IMR-90 (cell line): ENCODE data around the gene RUNX2. TPM values are rescaled to one million over a fixed set of nuclear protein-coding genes. Genes with fewer than 3 reads are reported as not detected.
A peak's percentile ranks its signal among the peaks of the same experiment; 100 is the strongest.

Source experiments
- ATAC-seq: fragments of 200-7000 bp; cut with Tn5 transposase; 2 replicates; pipeline ENCODE4 v1.9.1; 2020; ENCODE audit warnings: low read depth, mild to moderate bottlenecking, moderate library complexity
- BruUV-seq: library from RNA; stranded (reverse); fragments of 400-500 nt; replicated peaks from 2 replicates; lab custom pipeline; 2021; lab: Mats Ljungman, UMichigan
- CTCF ChIA-PET: fragments of 300-600 bp; formaldehyde crosslinking; extraction: SDS; loops from one replicate; lab custom pipeline; 2021; ENCODE audit warnings: antibody characterized with exemption; lab: Yijun Ruan, JAX
- POLR2A ChIA-PET: fragments of 300-600 bp; sonication (Branson Sonifier 250); formaldehyde crosslinking; loops from one replicate; lab custom pipeline; 2022; ENCODE audit warnings: antibody characterized with exemption; ENCODE audit not compliant: unreplicated experiment; lab: Charles Lee
- DNase-seq: peaks from one replicate; pipeline ENCODE4 v3.0.0; 2013
- H2AFZ ChIP-seq: replicated peaks from 2 replicates; pipeline ENCODE3; 2013; ENCODE audit warnings: low read length, mild to moderate bottlenecking; ENCODE audit not compliant: poor library complexity
- H2AK5ac ChIP-seq: 2 replicates; pipeline ENCODE4 v1.6.1; 2013; ENCODE audit warnings: low read depth, low read length, inconsistent platforms
- H2AK9ac ChIP-seq: replicated peaks from 2 replicates; pipeline ENCODE3; 2013; ENCODE audit warnings: mild to moderate bottlenecking, low read depth, low read length, moderate library complexity; ENCODE audit not compliant: poor library complexity
- H2BK120ac ChIP-seq: 2 replicates; pipeline ENCODE4 v1.6.1; 2013; ENCODE audit warnings: low read depth, low read length, inconsistent platforms
- H2BK15ac ChIP-seq: 3 replicates; pipeline ENCODE4 v1.6.1; 2013; ENCODE audit warnings: low read depth, low read length, inconsistent platforms
- H2BK20ac ChIP-seq: 2 replicates; pipeline ENCODE4 v1.6.1; 2013; ENCODE audit warnings: low read depth, mild to moderate bottlenecking, inconsistent platforms, low read length, moderate library complexity
- H2BK5ac ChIP-seq: 2 replicates; pipeline ENCODE4 v1.6.1; 2013; ENCODE audit warnings: mild to moderate bottlenecking, low read depth, low read length, inconsistent platforms; ENCODE audit not compliant: poor library complexity, severe bottlenecking
- H3K14ac ChIP-seq: replicated peaks from 2 replicates; pipeline ENCODE4 v1.6.1; 2013; ENCODE audit warnings: low read depth, low read length, inconsistent platforms
- H3K18ac ChIP-seq: 2 replicates; pipeline ENCODE4 v1.6.1; 2013; ENCODE audit warnings: low read depth, low read length, control low read depth
- H3K23ac ChIP-seq: 2 replicates; pipeline ENCODE4 v1.6.1; 2013; ENCODE audit warnings: low read depth, low read length, inconsistent platforms
- H3K27ac ChIP-seq: 2 replicates; pipeline ENCODE4 v1.5.1; 2013; ENCODE audit warnings: mild to moderate bottlenecking, control low read depth, low read length; ENCODE audit not compliant: insufficient read depth
- H3K27me3 ChIP-seq: 2 replicates; pipeline ENCODE4 v1.6.1; 2013; ENCODE audit warnings: low read length; ENCODE audit not compliant: control insufficient read depth, insufficient read depth
- H3K36me3 ChIP-seq: 2 replicates; pipeline ENCODE4 v1.6.1; 2013; ENCODE audit warnings: low read length, mixed read lengths; ENCODE audit not compliant: control insufficient read depth, insufficient read depth
- H3K4ac ChIP-seq: 2 replicates; pipeline ENCODE4 v1.6.1; 2013; ENCODE audit warnings: low read depth, low read length, inconsistent platforms
- H3K4me1 ChIP-seq: 2 replicates; pipeline ENCODE4 v1.6.1; 2013; ENCODE audit warnings: low read length, mixed read lengths; ENCODE audit not compliant: control insufficient read depth, insufficient read depth
- H3K4me2 ChIP-seq: 2 replicates; pipeline ENCODE4 v1.6.1; 2013; ENCODE audit warnings: low read depth, mild to moderate bottlenecking, control low read depth, low read length, moderate library complexity
- H3K4me3 ChIP-seq: 2 replicates; pipeline ENCODE4 v1.5.1; 2013; ENCODE audit warnings: low read depth, mild to moderate bottlenecking, control low read depth, low read length, moderate library complexity; ENCODE audit not compliant: insufficient read depth
- H3K56ac ChIP-seq: 2 replicates; pipeline ENCODE4 v1.6.1; 2013; ENCODE audit warnings: low read length, inconsistent platforms; ENCODE audit not compliant: insufficient read depth; ENCODE audit errors: extremely low read depth
- H3K79me1 ChIP-seq, 2 experiments: 2 replicates each; pipeline ENCODE4 v1.6.1; 2013; ENCODE audit warnings: low read length in 2 of 2, inconsistent platforms in 1 of 2, low read depth in 1 of 2
- H3K9ac ChIP-seq: 2 replicates; pipeline ENCODE4 v1.6.1; 2013; ENCODE audit warnings: low read depth, low read length, control low read depth
- H3K9me1 ChIP-seq: 2 replicates; pipeline ENCODE4 v1.6.1; 2013; ENCODE audit warnings: low read length, inconsistent platforms; ENCODE audit not compliant: insufficient read depth
- H3K9me3 ChIP-seq: 2 replicates; pipeline ENCODE4 v1.6.1; 2013; ENCODE audit warnings: low read length; ENCODE audit not compliant: control insufficient read depth, insufficient read depth
- H4K20me1 ChIP-seq: 2 replicates; pipeline ENCODE4 v1.6.1; 2013; ENCODE audit warnings: low read length, inconsistent platforms; ENCODE audit not compliant: insufficient read depth
- H4K5ac ChIP-seq: 2 replicates; pipeline ENCODE4 v1.6.1; 2013; ENCODE audit warnings: mild to moderate bottlenecking, low read depth, low read length, control low read depth
- H4K8ac ChIP-seq, 2 experiments: 2 replicates each; pipeline ENCODE4 v1.6.1; 2013; ENCODE audit warnings: low read depth in 2 of 2, low read length in 2 of 2, control low read depth in 1 of 2, inconsistent platforms in 1 of 2
- H4K91ac ChIP-seq: 2 replicates; pipeline ENCODE4 v1.6.1; 2013; ENCODE audit warnings: low read depth, low read length, inconsistent platforms; ENCODE audit not compliant: insufficient read depth
- CHD1 ChIP-seq: IDR thresholded peaks from 2 replicates; pipeline ENCODE4 v1.6.1; 2012; ENCODE audit warnings: low read depth, low read length, improper control_type of control experiment
- WGBS, 2 experiments: methylation state at CpG; one replicate each; pipeline versions ENCODE4 v1.1.5 to v1.1.7; 2013; ENCODE audit warnings: missing lambda C conversion rate in 2 of 2; ENCODE audit not compliant: insufficient read length in 1 of 2; ENCODE audit errors: extremely low coverage in 2 of 2; 5-methylcytosine and 5-hydroxymethylcytosine counted together
- dilution Hi-C: fragments of 300-500 bp; cut with HindIII; formaldehyde crosslinking; loops from one replicate; pipeline ENCODE4 v1.14.3; 2018; ENCODE audit warnings: low sequenced_read_pairs; ENCODE audit not compliant: unreplicated experiment
- in situ Hi-C: fragments of 300-500 bp; cut with MboI; formaldehyde crosslinking; loops from 3 replicates; pipeline ENCODE4 v1.14.3; 2019; ENCODE audit warnings: low sequenced_read_pairs, inconsistent platforms, mixed read lengths
- intact Hi-C: fragments of 100-400 bp; cut with micrococcal nuclease; formaldehyde crosslinking; loops from 2 replicates; pipeline ENCODE4 v1.10.0; 2022
- polyA plus RNA-seq, 3 experiments: library from polyadenylated mRNA; depleted of rRNA; stranded (reverse); fragments of >200 nt; gene quantifications; 2 replicates each; pipeline ENCODE4 v1.2.3, GENCODE V29; 2012; ENCODE audit warnings: low replicate concordance in 1 of 3
- total RNA-seq: library from RNA; depleted of rRNA; stranded (reverse); fragments of >200 nt; gene quantifications from 2 replicates; pipeline ENCODE4 v1.2.3, GENCODE V29; 2012

The RUNX2 gene
- total and polyA plus RNA-seq, 2 of the 4 experiments (the other 2 are of a cell fraction), result 2.3 to 4.7 TPM

DNA sequence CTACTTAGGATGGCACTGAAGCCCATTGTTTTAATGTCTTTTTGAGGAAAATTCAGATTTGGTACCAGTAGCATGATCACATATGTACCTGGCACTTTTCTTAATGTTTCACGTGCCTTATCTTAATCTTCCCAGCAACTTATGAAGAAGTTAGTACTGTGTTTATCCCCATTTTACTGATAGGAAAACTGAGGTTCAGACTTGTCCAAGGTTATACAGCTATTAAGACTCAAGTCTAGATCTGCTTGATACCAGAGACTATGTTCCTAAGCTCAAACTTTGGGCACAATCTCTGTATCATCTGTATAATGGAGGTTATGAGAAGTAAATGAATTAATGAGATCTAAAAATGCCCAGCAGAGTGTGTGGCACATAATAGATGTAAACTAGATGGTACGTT is 229.3 kb downstream of the RUNX2 start:
- CTCF ChIA-PET, result interaction anchor here (1.4 kb wide), 1 partner anchor 157 kb away, joined by 3 read pairs; no protein-coding TSS in a partner anchor
- H3K4me1 ChIP-seq, result peaks cover 13% of the 10 kb centered on the region
- no peak overlapping the region for H3K4me2 ChIP-seq
- no peaks in the 10 kb centered on the region for H3K9me3 ChIP-seq
- peak overlapping the region; percentile 10; the same call in 1 of the 2 replicates for H3K23ac ChIP-seq
- intact Hi-C loops (loop anchor here (5.0 kb wide), 2 partner anchors 135 to 155 kb away; no protein-coding TSS in a partner anchor), dilution Hi-C loops (no loop called here), in situ Hi-C loops (no loop called here)
- peak overlapping the region; percentile 53; the same call in 1 of the 2 replicates for H2AK5ac ChIP-seq
- H4K8ac ChIP-seq, result no peak overlapping the region; a peak in 1 of 4 replicates
- WGBS, 2 experiments, result no CpG with 5 or more reads among the region's 2 CpGs
- H3K27ac ChIP-seq, result no peak overlapping the region
- no peak overlapping the region for H4K91ac ChIP-seq
- H4K5ac ChIP-seq, result no peak overlapping the region
- peak overlapping the region; percentile 70; the same call in 1 of the 2 replicates for H2BK120ac ChIP-seq
- TF ChIP-seq CHD1, result no peak
- POLR2A ChIA-PET, result no interaction called here
- H2AFZ ChIP-seq, result no peak overlapping the region
- no peak overlapping the region for H2BK20ac ChIP-seq
- H3K27me3 ChIP-seq, result no peaks in the 10 kb centered on the region
- no peak overlapping the region for H2BK5ac ChIP-seq
- peaks cover 0 to 6% of the 10 kb centered on the region in 2 experiments; a peak in 2 of 4 replicates for H3K79me1 ChIP-seq
- H3K4me3 ChIP-seq, result no peak overlapping the region
- H3K4ac ChIP-seq, result peak overlapping the region; percentile 71; the same call in 1 of the 2 replicates
- DNase-seq, result no peak
- no TSS peak for BruUV-seq
- peak overlapping the region; percentile 36 for H3K14ac ChIP-seq
- ATAC-seq, result no peak
- H2BK15ac ChIP-seq, result no peak overlapping the region
- H3K56ac ChIP-seq, result no peak overlapping the region
- peaks cover 7% of the 10 kb centered on the region for H3K9me1 ChIP-seq
- H3K18ac ChIP-seq, result no peak overlapping the region
- H4K20me1 ChIP-seq, result no peaks in the 10 kb centered on the region
- no peak overlapping the region for H3K9ac ChIP-seq
- H2AK9ac ChIP-seq, result no peak overlapping the region
- no peaks in the 10 kb centered on the region for H3K36me3 ChIP-seq
